H1 (cell line): Measurements from ENCODE around the gene ASF1A. TPM values are rescaled to one million over a fixed set of nuclear protein-coding genes. Genes with fewer than 3 reads are reported as not detected.

ENCODE experiments used
- CTCF ChIA-PET: fragments of 300-600 bp; sonication (Branson Sonifier 250); formaldehyde crosslinking; loops from one replicate; lab custom pipeline; 2021; ENCODE audit not compliant: partially characterized antibody; lab: Charles Lee
- POLR2A ChIA-PET: fragments of 300-600 bp; sonication (Branson Sonifier 250); formaldehyde crosslinking; loops from one replicate; lab custom pipeline; 2021; ENCODE audit warnings: inconsistent platforms; ENCODE audit not compliant: partially characterized antibody; lab: Charles Lee
- DNase-seq, 2 experiments: peaks; one replicate each; pipeline versions ENCODE4 v3.0.0 to v3.0.0-alpha.2; 2010 to 2022; ENCODE audit warnings: low spot score in 2 of 2, low read depth in 1 of 2, mixed read lengths in 1 of 2
- FAIRE-seq: peaks from 2 replicates; lab custom pipeline; 2011; peaks lifted over from hg19 to GRCh38; lab: Jason Lieb, UNC
- H2AFZ ChIP-seq: 2 replicates; pipeline ENCODE4 v1.8.1; 2012; ENCODE audit warnings: low read length, inconsistent platforms
- H2AK5ac ChIP-seq: 2 replicates; pipeline ENCODE4 v1.6.1; 2013; ENCODE audit warnings: low read depth, low read length
- H2BK120ac ChIP-seq: replicated peaks from 2 replicates; pipeline ENCODE3; 2013; ENCODE audit warnings: low read depth, low read length, inconsistent platforms
- H2BK12ac ChIP-seq: 2 replicates; pipeline ENCODE4 v1.6.1; 2013; ENCODE audit warnings: low read depth, low read length
- H2BK15ac ChIP-seq: 2 replicates; pipeline ENCODE4 v1.6.1; 2013; ENCODE audit warnings: low read length
- H2BK20ac ChIP-seq: 2 replicates; pipeline ENCODE4 v1.6.1; 2013; ENCODE audit warnings: low read length
- H2BK5ac ChIP-seq: 2 replicates; pipeline ENCODE4 v1.6.1; 2013; ENCODE audit warnings: low read depth, low read length
- H3K14ac ChIP-seq: 2 replicates; pipeline ENCODE4 v1.6.1; 2013; ENCODE audit warnings: inconsistent platforms; ENCODE audit not compliant: insufficient read length
- H3K18ac ChIP-seq: 2 replicates; pipeline ENCODE4 v1.6.1; 2013; ENCODE audit warnings: low read length; ENCODE audit errors: extremely low read depth
- H3K23ac ChIP-seq: 2 replicates; pipeline ENCODE4 v1.6.1; 2013; ENCODE audit warnings: inconsistent platforms; ENCODE audit not compliant: insufficient read length
- H3K23me2 ChIP-seq: 2 replicates; pipeline ENCODE4 v1.6.1; 2013; ENCODE audit warnings: low read depth, low read length
- H3K27ac ChIP-seq: 2 replicates; pipeline ENCODE4 v1.6.1; 2011; ENCODE audit warnings: low read depth, low read length, inconsistent platforms
- H3K27me3 ChIP-seq, 4 experiments: replicated peaks in 1 of 4; 1 replicate in 1 of 4; 2 replicates in 3 of 4; pipeline versions ENCODE4 v1.6.1 to v1.8.1; 2011 to 2013; ENCODE audit warnings: low read length in 3 of 4, mild to moderate bottlenecking in 3 of 4, inconsistent platforms in 2 of 4, mixed read lengths in 2 of 4, moderate library complexity in 1 of 4; ENCODE audit not compliant: control insufficient read depth in 3 of 4, insufficient read depth in 3 of 4; ENCODE audit errors: extremely low read depth in 1 of 4
- H3K36me3 ChIP-seq, 4 experiments: 2 replicates each; pipeline versions ENCODE4 v1.6.1 to v1.8.1; 2011 to 2013; ENCODE audit warnings: mild to moderate bottlenecking in 4 of 4, low read length in 3 of 4, moderate library complexity in 2 of 4, control low read depth in 1 of 4, inconsistent platforms in 1 of 4; ENCODE audit not compliant: insufficient read depth in 4 of 4, control insufficient read depth in 2 of 4
- H3K4ac ChIP-seq: replicated peaks from 2 replicates; pipeline ENCODE3; 2013; ENCODE audit warnings: low read length, low read depth, mixed read lengths, inconsistent platforms; ENCODE audit not compliant: insufficient read length
- H3K4me1 ChIP-seq, 4 experiments: replicated peaks in 1 of 4; 1 replicate in 1 of 4; 2 replicates in 3 of 4; pipeline versions ENCODE4 v1.6.1 to v1.8.1; 2011 to 2013; ENCODE audit warnings: low read length in 3 of 4, inconsistent platforms in 2 of 4, mixed read lengths in 1 of 4; ENCODE audit not compliant: insufficient read depth in 4 of 4, control insufficient read depth in 3 of 4
- H3K4me2 ChIP-seq, 2 experiments: 2 replicates each; pipeline versions ENCODE4 v1.6.1 to v1.8.1; 2011 to 2013; ENCODE audit warnings: low read depth in 2 of 2, low read length in 2 of 2, control low read depth in 1 of 2, inconsistent platforms in 1 of 2, mild to moderate bottlenecking in 1 of 2; ENCODE audit not compliant: insufficient read depth in 1 of 2
- H3K4me3 ChIP-seq, 4 experiments: fragments of 200-600, 300-600 bp in 1 of 4; sonication (generic), shearing (Covaris generic), sonication (Bioruptor Twin) in 1 of 4; 2 replicates each; pipeline versions ENCODE4 v1.5.1 to v1.8.1; 2011 to 2016; ENCODE audit warnings: low read length in 4 of 4, low read depth in 3 of 4, control low read depth in 2 of 4, inconsistent platforms in 2 of 4, mild to moderate bottlenecking in 2 of 4, mixed read lengths in 1 of 4, moderate library complexity in 1 of 4; ENCODE audit not compliant: insufficient read depth in 2 of 4; ENCODE audit errors: extremely low read depth in 1 of 4
- H3K56ac ChIP-seq: replicated peaks from 2 replicates; pipeline ENCODE3; 2013; ENCODE audit warnings: low read depth, mild to moderate bottlenecking, mixed read lengths, low read length, inconsistent platforms; ENCODE audit not compliant: insufficient read length
- H3K79me1 ChIP-seq: 2 replicates; pipeline ENCODE4 v1.6.1; 2013; ENCODE audit warnings: low read depth, low read length, control low read depth
- H3K79me2 ChIP-seq, 2 experiments: 2 replicates each; pipeline versions ENCODE4 v1.6.1 to v1.8.1; 2012 to 2013; ENCODE audit warnings: low read length in 2 of 2, mild to moderate bottlenecking in 2 of 2, inconsistent platforms in 1 of 2; ENCODE audit not compliant: insufficient read depth in 2 of 2, control insufficient read depth in 1 of 2
- H3K9ac ChIP-seq, 4 experiments: replicated peaks in 1 of 4; 1 replicate in 1 of 4; 2 replicates in 3 of 4; pipeline versions ENCODE4 v1.6.1 to v1.8.1; 2011 to 2013; ENCODE audit warnings: low read depth in 3 of 4, low read length in 3 of 4, control low read depth in 2 of 4, mild to moderate bottlenecking in 2 of 4, moderate library complexity in 2 of 4, inconsistent platforms in 1 of 4; ENCODE audit errors: extremely low read depth in 1 of 4
- H3K9me3 ChIP-seq, 2 experiments: 2 replicates each; pipeline versions ENCODE4 v1.6.1 to v1.8.1; 2012 to 2013; ENCODE audit warnings: mild to moderate bottlenecking in 2 of 2, moderate library complexity in 2 of 2, control low read depth in 1 of 2, inconsistent platforms in 1 of 2, low read depth in 1 of 2, low read length in 1 of 2, mixed read lengths in 1 of 2; ENCODE audit not compliant: insufficient read depth in 2 of 2
- H4K20me1 ChIP-seq, 2 experiments: replicated peaks in 1 of 2; 2 replicates each; pipeline versions ENCODE3 to v1.8.1; 2011 to 2013; ENCODE audit warnings: inconsistent platforms in 2 of 2, low read length in 2 of 2, mild to moderate bottlenecking in 1 of 2; ENCODE audit not compliant: insufficient read depth in 2 of 2, control insufficient read depth in 1 of 2
- H4K5ac ChIP-seq: 2 replicates; pipeline ENCODE4 v1.6.1; 2013; ENCODE audit warnings: low read length, low read depth, mixed read lengths, inconsistent platforms; ENCODE audit not compliant: insufficient read length
- H4K8ac ChIP-seq: 2 replicates; pipeline ENCODE4 v1.8.0; 2013; ENCODE audit warnings: mild to moderate bottlenecking, moderate library complexity, low read length, inconsistent platforms; ENCODE audit not compliant: insufficient read depth; ENCODE audit errors: extremely low read depth
- H4K91ac ChIP-seq: replicated peaks from 2 replicates; pipeline ENCODE3; 2013; ENCODE audit warnings: low read length, mixed read lengths, inconsistent platforms; ENCODE audit not compliant: insufficient read length
- BCL11A ChIP-seq, 2 experiments: IDR thresholded peaks; one replicate each; pipeline ENCODE4 v1.6.1; 2011; ENCODE audit warnings: low read depth in 2 of 2, low read length in 2 of 2, mild to moderate bottlenecking in 2 of 2
- CREB1 ChIP-seq: IDR thresholded peaks from 2 replicates; pipeline ENCODE4 v1.6.1; 2012; ENCODE audit warnings: inconsistent platforms
- EZH2 ChIP-seq: fragments of 200-600 bp; sonication (generic); IDR thresholded peaks from 2 replicates; pipeline ENCODE4 v1.7.1; 2012; ENCODE audit warnings: low read depth, mild to moderate bottlenecking, moderate library complexity, low read length, inconsistent platforms; ENCODE audit not compliant: severe bottlenecking
- JUN ChIP-seq: IDR thresholded peaks from 2 replicates; pipeline ENCODE4 v1.6.1; 2011; ENCODE audit warnings: low read depth, mild to moderate bottlenecking, improper control_type of control experiment, low read length
- KDM1A ChIP-seq: fragments of 200-600, 300-600 bp; sonication (generic); IDR thresholded peaks from 2 replicates; pipeline ENCODE4 v1.7.1; 2016; ENCODE audit warnings: mild to moderate bottlenecking, low read length, borderline replicate concordance
- NRF1 ChIP-seq: IDR thresholded peaks from 2 replicates; pipeline ENCODE4 v1.6.1; 2011; ENCODE audit warnings: mild to moderate bottlenecking, low read depth, low read length, improper control_type of control experiment
- RFX5 ChIP-seq: IDR thresholded peaks from 2 replicates; pipeline ENCODE4 v1.6.1; 2011; ENCODE audit warnings: low read depth, low read length, improper control_type of control experiment, borderline replicate concordance
- RNF2 ChIP-seq: fragments of 200-900, 300-1000 bp; sonication (generic); IDR thresholded peaks from 2 replicates; pipeline ENCODE4 v1.7.1; 2016; ENCODE audit warnings: borderline replicate concordance, low read depth, mild to moderate bottlenecking, antibody characterized with exemption, low read length; ENCODE audit not compliant: poor library complexity, severe bottlenecking; ENCODE audit errors: missing control alignments
- RXRA ChIP-seq: IDR thresholded peaks from 2 replicates; pipeline ENCODE4 v1.6.1; 2011; ENCODE audit warnings: low read depth, mild to moderate bottlenecking, low read length, moderate library complexity; ENCODE audit not compliant: insufficient read depth
- SIN3A ChIP-seq, 2 experiments: IDR thresholded peaks in 1 of 2; conservative IDR thresholded peaks in 1 of 2; 2 replicates each; pipeline ENCODE4 v1.6.1; 2011 to 2012; ENCODE audit warnings: low read length in 2 of 2, improper control_type of control experiment in 1 of 2, low read depth in 1 of 2, mild to moderate bottlenecking in 1 of 2
- SP1 ChIP-seq: IDR thresholded peaks from 2 replicates; pipeline ENCODE4 v1.6.1; 2011; ENCODE audit warnings: low read depth, low read length
- SP4 ChIP-seq: IDR thresholded peaks from 2 replicates; pipeline ENCODE4 v1.6.1; 2012; ENCODE audit warnings: low read length, inconsistent platforms
- TEAD4 ChIP-seq: IDR thresholded peaks from 2 replicates; pipeline ENCODE4 v1.6.1; 2012; ENCODE audit warnings: low read depth, low read length, inconsistent platforms, mixed read lengths
- ZNF274 ChIP-seq: IDR thresholded peaks from 2 replicates; pipeline ENCODE4 v1.7.0; 2012; ENCODE audit warnings: low read length, borderline replicate concordance; ENCODE audit errors: extremely low read depth
- WGBS, 2 experiments: shearing (Covaris generic) in 1 of 2; methylation state at CpG; one replicate each; pipeline versions ENCODE4 v1.1.6 to v1.1.7; 2013 to 2015; ENCODE audit warnings: low lambda C conversion rate in 2 of 2, mixed read lengths in 2 of 2, inconsistent platforms in 1 of 2, low coverage in 1 of 2, missing lambda C conversion rate in 1 of 2; ENCODE audit not compliant: insufficient replicate concordance in 2 of 2, insufficient coverage in 1 of 2, insufficient read length in 1 of 2; ENCODE audit errors: extremely low coverage in 1 of 2, missing lambda C conversion rate in 1 of 2; 5-methylcytosine and 5-hydroxymethylcytosine counted together
- polyA plus RNA-seq, 7 experiments: library from polyadenylated mRNA; depleted of rRNA in 3 of 7; stranded (reverse) in 5 of 7; unstranded in 2 of 7; fragments of >200 nt in 5 of 7; fragments of 200-250 nt in 2 of 7; gene quantifications; 1 replicate in 5 of 7; 2 replicates in 1 of 7; 4 replicates in 1 of 7; pipeline versions ENCODE4 v1.2.1 to v1.2.3, GENCODE V29; 2011 to 2013; ENCODE audit warnings: missing spikeins in 2 of 7, mixed read lengths in 2 of 7
- total RNA-seq: library from RNA; stranded (reverse); fragmentation: NEBNext Ultra II Directional; extraction: Animal tissue kit (Norgen Biotek cat#: 25700); gene quantifications from 2 replicates; pipeline ENCODE4 v1.2.1, GENCODE V29; 2021

Gene ASF1A
- total and polyA plus RNA-seq, 2 of the 8 experiments (the other 6 are each of a cell fraction or from before 2014, with no cell fraction given) = 11.4 to 50.2 TPM

DNA sequence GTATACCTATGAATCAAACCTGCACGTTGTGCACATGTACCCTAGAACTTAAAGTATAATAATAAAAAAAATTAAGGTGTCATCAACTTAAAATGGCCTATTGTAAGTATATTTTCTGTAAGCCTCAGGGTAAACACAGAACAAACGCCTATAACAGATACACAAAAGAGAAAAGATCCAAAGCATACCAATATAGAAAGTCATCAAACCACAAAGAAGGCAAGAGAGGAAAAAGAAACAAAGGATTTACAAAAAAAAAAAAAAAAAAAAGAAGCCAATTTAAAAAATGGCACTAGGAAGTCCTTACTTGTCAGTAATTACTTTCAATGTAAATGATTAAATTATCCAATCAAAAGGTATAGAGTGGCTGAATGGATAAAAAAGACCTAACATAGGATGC, 24.6 kb upstream of the ASF1A start:
- Histone ChIP-seq H3K79me1 (no peaks in the 10 kb centered on the region), H2BK12ac (no peak overlapping the region), H3K4ac (no peak overlapping the region), H4K91ac (no peak overlapping the region), H3K4me1 (no peaks in the 10 kb centered on the region), H3K56ac (no peak overlapping the region), H3K9ac (no peak overlapping the region), H3K4me2 (no peak overlapping the region), H3K27ac (no peak overlapping the region), H3K4me3 (no peak overlapping the region), H4K20me1 (no peaks in the 10 kb centered on the region), H2BK120ac (no peak overlapping the region), H2BK20ac (no peak overlapping the region), H2BK15ac (no peak overlapping the region), H4K8ac (no peak overlapping the region), H3K23ac (no peak overlapping the region), H2AK5ac (no peak overlapping the region), H3K14ac (no peak overlapping the region), H3K79me2 (peaks cover 0 to 9% of the 10 kb centered on the region in 2 experiments; a peak in 2 of 4 replicates), H2AFZ (no peak overlapping the region), H3K23me2 (no peaks in the 10 kb centered on the region; the same call in 1 of the 2 replicates), H2BK5ac (no peak overlapping the region), H3K36me3 (no peaks in the 10 kb centered on the region), H3K9me3 (no peaks in the 10 kb centered on the region), H4K5ac (no peak overlapping the region), H3K27me3 (no peaks in the 10 kb centered on the region), H3K18ac (no peak overlapping the region)
- CTCF ChIA-PET = no interaction called here
- WGBS, 2 experiments = 93% methylated on average over 2 of the region's 2 CpGs; no CpG with 5 or more reads in 1 of the 2 experiments
- POLR2A ChIA-PET = no interaction called here
- DNase-seq (no peak), FAIRE-seq (no peak)
- no peak for TF ChIP-seq RFX5
- no peak for TF ChIP-seq TEAD4
- no peak for TF ChIP-seq CREB1
- TF ChIP-seq SP4 = no peak
- TF ChIP-seq JUN = no peak
- no peak for TF ChIP-seq SIN3A (conservative IDR thresholded peaks at IDR 0.05 in 1 of 2, IDR thresholded peaks at IDR 0.05 in 1 of 2; ENCODE audit: low read depth in 1 of 2, low read length in 2 of 2)
- TF ChIP-seq RNF2 = no peak
- no peak for TF ChIP-seq RXRA
- TF ChIP-seq BCL11A (IDR thresholded peaks at IDR 0.05; ENCODE audit: low read depth in 2 of 2, low read length in 2 of 2) = no peak
- TF ChIP-seq KDM1A = no peak
- TF ChIP-seq SP1 = no peak
- no peak for TF ChIP-seq ZNF274
- no peak for TF ChIP-seq NRF1
- TF ChIP-seq EZH2 = no peak
